ENCODE results near the gene SNAP23.

DNA sequence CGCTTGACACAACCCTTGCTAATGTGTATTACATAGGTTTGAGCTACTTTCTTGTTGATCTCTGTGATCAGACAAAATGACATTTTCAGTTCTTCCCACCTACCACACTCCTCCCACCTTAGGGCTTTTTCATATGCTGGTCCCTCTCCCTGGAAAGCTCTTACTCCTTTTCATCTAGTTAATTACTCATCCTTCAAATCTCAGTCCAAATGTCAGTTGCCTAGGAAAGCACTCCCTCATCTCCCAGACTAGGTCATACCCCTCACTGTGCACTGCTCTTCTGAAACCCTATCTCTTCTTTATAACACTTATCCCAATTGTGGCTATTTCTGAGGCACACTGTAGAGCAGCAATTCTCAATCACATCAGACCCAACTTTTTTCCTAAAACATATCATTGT lies 11.8 kb upstream of the SNAP23 start:
- TF ChIP-seq, protein P1, sequence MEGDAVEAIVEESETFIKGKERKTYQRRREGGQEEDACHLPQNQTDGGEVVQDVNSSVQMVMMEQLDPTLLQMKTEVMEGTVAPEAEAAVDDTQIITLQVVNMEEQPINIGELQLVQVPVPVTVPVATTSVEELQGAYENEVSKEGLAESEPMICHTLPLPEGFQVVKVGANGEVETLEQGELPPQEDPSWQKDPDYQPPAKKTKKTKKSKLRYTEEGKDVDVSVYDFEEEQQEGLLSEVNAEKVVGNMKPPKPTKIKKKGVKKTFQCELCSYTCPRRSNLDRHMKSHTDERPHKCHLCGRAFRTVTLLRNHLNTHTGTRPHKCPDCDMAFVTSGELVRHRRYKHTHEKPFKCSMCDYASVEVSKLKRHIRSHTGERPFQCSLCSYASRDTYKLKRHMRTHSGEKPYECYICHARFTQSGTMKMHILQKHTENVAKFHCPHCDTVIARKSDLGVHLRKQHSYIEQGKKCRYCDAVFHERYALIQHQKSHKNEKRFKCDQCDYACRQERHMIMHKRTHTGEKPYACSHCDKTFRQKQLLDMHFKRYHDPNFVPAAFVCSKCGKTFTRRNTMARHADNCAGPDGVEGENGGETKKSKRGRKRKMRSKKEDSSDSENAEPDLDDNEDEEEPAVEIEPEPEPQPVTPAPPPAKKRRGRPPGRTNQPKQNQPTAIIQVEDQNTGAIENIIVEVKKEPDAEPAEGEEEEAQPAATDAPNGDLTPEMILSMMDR (conservative IDR thresholded peaks at IDR 0.05): no peak
- TF ChIP-seq ZFX (IDR thresholded peaks at IDR 0.05): no peak

Measured in C4-2B (cell line).